HG02588 (cell line): ENCODE results near the gene NFASC.

ENCODE experiments used
- ATAC-seq: cut with Tn5 transposase; IDR thresholded peaks from one replicate; pipeline ENCODE4 v1.9.1; 2021; ENCODE audit warnings: mild to moderate bottlenecking, moderate library complexity; ENCODE audit not compliant: unreplicated experiment

The NFASC gene

DNA sequence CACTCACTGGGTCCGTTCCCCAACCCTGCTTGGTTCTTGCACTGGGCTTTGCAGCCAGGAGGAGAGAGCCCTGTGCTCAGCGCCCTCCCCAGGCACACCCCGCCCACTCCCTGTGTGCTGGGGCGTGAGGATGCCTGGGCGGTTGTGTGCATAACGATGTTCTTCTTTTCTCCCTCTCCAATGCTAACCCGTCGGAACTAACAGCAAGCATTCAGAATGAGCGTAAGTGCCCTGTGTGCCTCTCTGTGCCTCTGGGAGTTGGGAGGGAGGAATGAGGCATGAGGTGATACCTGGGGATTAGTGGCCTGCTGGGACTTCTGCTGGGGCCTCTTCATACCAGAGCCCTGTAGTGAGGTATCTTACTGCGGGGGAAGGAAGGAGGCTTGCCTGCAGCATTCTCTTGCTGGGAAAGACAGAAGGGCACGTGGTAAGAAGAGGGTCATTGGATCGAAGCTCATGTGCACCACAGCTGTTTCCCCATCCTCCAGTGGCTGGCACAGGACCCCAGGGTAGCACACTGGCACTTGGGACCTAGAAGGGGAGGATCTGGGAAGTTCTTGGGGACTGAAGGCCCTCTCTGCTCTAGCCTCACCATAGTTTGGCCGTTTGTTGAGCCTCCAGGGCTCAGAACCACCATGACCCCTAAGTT, 79.8 kb downstream of the NFASC start:
- no peak for ATAC-seq

DNA sequence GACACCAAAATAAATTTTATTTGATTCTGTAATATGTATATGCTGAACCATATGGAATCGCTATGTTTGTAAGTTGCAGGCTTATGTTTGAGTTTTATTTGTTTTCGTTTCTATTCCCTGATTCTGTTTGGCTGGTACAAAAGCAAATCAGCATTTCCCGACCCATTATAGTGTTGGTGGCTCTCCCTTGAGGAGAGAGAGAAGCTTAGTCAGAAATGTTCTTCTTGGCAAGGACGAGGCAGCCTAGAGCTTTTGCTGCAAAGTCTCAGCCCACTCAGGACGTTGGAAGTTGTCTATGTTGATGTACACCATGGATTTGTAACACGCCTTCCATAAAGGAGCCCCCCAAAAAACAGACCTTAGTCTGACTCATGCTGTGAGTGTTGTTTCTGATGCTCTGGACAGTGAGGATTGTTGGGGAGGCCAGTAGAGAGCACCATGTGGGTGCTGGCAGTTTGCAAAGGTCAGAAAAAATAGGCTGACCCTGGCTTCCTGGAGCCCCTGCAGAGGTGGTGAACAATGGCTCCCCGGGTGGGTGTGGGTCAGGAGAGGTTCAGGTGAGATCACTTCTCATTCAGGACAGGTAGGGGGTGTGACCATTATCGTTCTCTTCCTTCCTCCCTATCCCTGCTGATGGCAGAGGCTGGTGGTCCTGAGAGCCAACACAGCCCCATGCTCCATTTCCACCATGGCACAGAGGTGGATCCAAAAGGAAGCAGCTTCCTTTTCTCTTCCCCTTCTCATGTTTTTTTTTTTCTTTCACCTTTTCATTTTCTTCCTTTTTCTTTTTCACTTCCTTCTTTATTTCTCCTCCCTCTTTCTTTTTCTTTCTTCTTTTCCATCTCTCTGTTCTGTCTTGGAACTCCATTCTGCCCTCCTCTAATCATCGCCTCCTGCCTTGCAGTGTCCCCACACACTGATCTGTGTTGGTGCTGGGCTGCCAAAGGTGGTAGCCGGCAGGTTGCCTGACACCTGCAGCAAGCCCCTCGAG, 88.0 kb downstream of the NFASC start:
- ATAC-seq, result no peak

DNA sequence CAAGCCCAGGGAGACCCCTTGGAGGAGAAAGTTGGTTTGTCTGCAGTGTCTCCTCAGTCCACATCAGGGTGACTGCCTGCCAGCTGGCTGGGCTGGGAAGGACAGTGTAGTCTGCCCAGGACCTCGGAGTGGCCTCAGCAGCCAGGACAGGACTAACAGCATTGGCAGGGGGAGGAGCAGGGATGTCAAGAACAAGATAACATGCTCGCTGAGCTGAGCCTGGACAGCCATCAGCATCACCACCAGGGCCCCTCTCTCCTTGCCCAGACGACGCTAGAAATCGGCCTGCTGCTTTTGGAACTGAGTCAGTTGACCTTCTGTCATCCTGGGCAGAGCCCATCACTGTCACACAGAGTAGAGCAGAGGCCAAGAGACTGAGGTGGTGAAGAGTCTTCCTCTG, 88.7 kb downstream of the NFASC start:
- no peak for ATAC-seq

DNA sequence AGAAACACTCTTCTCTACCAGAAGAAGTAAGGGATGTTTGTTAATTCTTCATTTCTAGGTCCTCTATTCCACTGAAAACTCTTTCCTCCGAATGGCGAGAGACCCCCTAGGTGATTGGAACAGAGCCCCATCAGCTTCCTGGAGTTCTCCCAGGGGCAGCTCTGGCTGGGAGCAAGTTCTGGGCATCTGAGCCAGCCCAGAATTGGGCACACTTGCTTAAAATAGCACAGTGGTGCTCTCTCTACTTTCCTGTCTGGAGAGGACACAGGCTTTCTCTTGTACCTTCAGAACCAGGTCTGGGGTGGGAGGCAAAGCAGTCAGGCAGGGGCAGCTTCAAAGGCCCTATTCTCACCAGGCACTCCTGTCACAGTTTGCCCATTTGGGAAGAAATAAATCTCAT, 89.2 kb downstream of the NFASC start:
- no peak for ATAC-seq

DNA sequence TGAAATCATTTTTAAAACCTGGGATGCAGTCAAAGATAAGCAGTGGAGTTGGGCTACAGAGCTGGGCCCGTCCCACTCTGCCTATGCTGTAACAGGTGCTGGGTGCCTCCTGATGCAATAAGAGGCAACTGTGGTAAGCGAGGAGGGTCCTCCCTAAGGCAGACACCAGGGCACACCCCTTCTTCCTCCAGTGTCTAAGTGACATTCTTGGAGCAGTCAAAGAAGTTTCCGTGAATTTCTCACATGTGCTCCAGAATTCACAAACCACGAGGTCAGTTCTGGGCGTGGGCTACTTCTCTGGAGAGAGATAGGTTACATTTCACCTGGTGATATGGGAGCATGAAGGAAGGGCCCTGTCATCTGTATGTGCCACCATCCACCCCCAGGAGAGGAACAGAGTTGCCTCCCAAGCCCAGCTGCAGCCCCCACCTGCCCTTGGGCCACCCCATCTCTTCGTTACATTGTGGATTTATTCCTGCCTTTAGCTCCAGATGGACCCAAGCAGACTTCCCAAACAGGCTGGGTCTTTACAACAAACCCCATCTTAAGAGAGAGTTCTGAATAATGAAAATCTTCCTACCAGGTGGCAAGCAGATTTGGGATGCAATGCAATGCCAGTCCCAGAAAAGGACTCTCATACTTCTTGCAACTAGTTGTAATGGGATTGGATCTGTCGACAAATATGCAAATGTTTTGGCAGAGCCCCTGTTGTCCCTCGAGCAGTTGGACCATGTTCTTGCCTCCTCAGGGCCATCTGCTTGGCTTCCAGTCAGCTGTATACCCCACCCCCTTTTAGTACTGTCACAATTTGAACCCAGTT, 89.9 kb downstream of the NFASC start:
- no peak for ATAC-seq

DNA sequence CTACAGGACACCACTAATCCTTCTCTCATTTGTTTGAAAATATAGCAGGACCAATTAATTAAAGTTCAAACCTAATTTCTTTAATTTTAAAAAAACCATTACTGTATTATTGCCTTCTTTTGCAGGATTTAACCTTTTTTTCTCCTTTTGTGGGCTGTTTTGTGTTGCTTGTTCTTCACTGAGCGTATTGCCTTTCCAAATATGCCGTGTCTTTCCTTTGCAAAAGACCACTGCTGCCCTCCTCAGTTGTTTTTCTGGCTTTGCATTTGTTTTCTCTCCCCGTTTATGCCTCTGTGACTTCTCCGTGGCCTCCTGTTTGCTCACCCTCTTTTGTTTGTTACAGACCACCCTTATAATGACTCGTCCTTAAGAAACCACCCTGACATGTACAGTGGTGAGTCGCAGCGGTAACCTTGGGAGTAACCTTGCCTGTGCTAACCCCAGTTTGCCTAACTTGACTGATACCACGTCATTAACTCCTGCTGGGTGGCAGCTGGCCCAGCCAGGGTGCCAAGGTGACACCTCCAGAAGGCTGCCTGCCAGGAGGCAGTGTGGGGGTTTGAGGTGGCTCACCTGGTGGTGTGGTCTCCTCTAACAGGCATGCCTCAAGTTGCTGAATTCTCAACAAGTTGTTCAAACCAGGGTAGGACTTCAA, 91.2 kb downstream of the NFASC start:
- ATAC-seq, result no peak

DNA sequence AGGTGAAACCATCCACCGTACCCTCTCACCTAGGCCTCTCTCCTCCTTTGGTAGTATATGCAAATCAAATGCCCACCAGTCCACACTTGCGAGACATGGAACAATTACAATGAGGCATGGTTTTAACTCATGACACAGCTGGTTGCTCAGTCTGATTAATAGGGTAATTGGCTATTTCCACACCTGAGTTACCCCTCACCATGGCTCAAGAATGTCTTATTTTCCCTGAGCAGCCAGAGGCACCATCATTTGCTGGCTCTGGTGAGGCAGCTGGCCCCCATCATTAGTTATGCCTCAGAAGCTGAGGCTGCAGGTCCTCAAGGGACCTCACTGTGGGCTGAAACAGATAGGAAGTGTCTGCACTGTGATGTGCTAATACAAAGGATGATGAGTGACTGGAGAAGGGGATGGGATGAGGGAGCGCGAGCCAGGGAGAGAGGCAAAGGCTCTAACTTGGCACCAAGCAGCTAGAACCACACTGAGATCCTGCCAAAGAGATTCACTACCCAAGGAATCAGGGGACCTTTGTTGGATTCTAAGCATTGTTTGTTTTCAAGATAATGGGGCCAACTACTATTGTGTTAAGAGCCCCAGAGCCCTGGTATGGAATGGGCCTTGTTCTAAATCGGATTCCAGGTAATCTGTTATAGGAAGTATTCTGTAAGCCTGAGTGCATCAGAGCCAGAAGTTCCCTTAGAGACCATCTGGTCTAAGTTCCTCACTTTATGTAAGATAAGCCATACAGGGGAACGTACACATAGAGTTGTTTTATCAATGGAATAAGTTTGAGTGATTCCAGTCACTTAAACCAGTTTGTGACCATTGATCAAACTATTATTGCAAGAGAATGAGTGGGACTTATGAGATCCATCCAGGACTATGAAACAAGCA, 92.3 kb downstream of the NFASC start:
- no peak for ATAC-seq

DNA sequence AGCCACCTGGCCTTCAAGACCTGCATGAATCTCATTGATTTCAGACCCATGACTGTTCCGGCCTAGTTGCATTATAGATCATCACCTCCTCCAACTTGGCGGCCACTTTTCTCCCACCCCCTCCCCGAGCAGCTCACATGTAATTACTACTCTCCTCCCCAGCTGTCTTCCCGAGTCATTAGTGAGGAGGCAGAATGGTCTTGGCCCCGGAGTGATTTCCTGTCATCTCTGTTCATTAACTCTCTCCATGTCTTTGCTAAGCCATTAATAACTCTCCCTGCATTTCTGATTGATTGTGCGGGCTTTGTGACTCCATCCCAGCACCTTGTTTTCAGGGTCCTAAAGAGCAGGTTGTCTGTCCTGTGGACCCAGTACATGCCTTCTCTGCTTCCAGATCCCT, 96.8 kb downstream of the NFASC start:
- no peak for ATAC-seq

DNA sequence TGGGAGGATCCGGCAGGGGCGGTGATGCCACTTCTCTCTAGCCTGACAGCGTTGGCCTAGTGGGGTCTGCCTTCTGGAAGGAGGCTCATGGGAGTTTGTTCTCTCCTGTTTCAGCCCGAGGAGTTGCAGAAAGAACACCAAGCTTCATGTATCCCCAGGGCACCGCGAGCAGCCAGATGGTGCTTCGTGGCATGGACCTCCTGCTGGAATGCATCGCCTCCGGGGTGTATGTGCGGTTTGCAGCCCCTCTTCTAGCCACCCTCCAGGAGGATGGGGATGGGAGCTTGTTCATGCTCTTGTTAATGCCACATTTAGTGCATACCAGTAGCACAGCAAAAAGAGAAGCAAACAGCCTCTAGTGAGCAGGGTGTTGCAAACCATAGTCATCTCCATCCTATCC, 97.5 kb downstream of the NFASC start:
- ATAC-seq, result no peak

DNA sequence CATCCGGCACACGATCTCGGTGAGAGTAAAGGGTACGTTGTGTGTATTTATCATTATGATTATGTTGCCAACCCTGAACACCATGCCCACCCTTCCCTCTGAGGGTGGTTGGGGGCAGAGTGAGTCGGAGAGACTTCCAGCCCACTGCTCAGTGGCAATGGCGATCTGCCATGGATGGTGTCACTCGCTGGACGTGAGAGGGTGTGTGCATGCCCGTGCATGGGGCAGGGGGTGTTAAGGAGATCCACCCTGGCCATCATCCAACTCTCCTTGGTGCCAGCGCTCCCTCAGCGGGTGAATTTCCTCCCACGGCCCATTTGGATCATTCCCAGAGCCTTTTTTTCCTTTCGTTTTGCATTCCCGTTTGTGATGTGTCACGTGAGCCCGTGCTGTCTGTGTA, 98.3 kb downstream of the NFASC start:
- no peak for ATAC-seq

DNA sequence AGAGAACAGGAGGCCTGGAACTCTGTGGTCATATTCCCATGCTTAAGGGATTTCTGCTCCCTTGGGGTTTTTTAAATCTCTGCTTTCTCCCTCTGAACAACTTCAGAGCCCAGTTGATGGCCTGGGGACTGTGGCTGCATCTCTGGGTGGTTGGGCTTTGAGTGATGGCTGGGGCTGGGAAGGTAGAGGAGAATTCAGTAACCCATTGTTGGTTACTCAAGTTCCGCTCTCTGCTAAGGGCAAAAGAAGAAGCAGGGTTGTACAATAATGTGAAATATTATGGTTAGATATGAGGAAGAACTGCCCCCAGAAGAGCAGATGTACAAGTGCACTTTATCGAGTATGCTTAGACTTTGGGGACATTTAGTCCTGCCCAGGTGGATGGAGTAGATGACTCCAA, 100.3 kb downstream of the NFASC start:
- no peak for ATAC-seq

DNA sequence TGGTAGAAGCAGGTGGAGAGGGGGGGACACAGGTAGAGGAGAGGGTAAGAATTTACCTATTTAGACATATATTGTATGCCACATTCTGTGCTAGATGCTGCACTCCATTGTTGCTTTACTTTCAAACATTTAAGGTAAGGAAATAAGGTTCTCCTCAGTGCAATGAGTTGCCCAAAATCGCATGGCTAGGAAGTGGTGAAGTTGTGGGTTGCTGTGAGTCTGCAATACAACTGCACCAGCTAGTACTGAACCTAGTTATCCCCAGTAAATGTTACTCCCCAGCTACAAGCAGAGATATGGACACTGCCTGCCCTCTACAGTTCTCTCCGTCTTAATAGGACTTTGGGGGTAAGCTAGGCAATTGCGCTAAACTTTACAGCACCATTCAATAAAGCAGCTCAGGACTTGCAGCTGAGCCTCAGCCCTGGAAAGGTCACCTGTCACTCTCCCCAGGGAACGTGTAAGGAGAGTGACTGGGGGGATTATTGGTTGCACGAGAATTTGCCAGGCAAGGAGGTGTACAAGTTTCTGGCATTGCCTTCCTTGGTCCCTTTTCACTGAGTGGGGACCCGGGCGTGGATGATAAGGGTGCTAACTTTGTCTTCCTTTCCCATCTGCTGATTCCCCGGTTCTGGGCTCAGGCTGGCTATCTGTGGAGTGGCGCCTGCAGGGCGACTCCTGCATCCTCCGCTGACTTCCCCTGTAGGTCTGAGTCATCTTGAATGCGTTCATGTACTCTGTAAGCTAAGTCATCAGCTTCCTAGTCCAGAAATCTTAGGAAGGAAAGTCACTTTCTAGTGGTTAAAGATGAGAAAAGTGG, 101.1 kb downstream of the NFASC start:
- no peak for ATAC-seq

DNA sequence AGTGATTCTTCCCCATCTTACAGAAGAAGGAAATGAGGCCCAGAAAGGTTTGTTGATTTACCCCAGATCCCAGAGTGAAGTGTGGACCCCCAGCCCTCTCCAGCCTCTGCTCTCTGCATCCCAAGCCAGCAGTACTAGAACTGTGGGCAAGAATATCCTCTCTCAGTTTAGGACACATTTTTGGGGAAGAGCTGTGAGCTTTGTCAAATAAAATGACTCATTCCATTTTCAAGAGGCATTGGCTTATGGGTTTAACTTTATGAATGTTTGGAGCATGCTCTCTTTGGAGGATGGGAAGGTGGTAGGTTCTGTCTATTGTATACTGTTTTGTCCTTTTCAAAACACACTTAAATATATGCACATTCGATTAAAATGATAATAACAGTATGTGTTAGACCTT, 101.8 kb downstream of the NFASC start:
- ATAC-seq, result no peak

DNA sequence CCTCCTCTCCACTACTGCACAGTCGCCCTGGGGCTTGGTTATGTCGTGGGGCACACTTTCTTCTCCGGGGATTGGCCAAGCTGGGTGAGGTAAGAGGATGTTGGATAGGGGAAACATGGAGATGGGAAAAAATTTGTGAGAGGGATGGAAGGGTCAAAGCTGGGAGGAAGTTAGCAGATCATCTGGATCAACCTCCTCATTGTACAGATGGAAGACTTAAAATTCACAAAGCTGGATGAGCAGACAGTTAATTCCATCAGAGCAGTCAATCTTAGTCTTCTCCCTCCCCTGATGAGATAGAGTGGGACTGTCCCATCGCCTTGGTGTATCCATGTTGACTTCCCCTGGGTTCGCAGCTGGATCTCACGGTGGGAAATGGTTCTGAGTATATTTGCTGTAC, 102.8 kb downstream of the NFASC start:
- no peak for ATAC-seq

DNA sequence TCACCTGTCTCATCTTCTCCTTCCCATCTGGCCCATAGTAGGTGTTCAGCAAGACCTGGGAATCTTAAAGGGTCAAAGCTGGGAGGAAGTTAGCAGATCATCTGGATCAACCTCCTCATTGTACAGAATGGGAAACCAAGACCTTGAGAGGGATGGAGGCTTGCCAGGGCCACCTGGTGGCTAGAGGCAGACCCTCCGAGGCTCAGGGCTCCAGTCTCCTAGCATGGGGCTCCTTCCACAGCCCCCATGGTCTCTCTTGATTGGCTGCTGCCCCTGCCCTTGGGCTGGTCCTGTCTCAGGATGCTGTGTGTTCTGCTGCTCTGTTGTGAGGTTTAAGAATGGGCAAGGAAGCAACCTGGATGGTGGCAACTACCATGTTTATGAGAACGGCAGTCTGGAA, 103.7 kb downstream of the NFASC start:
- no peak for ATAC-seq

DNA sequence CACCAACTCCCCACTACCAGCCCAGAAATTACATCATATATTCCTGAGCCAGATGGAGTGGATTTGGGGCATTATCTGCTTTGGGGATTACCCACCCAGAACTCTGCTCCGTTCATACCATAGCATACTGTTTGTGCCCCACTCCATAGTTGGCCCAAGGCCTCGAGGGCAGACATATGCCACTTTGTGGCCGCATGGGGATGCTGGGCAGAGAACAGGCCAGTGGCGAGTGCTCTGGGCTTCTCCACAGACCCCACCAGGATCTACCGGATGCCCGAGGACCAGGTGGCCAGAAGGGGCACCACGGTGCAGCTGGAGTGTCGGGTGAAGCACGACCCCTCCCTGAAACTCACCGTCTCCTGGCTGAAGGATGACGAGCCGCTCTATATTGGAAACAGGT, 104.4 kb downstream of the NFASC start:
- no peak for ATAC-seq

DNA sequence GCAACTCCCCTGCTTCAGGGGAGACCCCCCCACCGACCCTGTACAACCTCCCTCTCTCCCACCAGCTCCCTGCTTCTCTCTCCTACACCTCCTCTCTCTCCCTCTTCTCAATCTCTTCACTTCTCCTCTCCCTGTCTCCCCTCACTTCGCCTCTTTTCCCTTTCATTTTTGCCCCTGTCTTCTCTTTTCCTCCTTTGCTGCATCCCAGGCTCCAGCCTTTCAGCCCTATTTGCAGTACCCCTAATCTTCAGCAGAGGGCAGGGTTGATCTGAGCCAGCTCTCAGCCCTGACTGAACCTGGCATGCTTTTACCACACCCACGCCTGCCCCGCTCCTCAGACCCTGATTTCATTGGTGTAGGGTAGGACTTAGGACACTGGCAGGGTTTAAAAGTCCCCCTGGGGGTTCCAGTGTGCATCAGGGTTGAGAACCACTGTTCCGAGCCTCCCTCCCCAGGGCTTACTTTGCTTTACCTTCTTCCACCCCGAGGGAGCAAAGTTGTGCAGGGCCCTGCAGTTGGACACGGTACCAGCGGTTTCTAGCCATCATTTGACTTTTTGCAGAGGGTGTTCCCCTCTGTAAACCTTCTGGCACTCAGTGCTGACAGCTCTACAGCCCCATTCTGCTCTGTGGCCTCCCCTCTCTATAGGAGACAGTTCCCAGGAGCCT, 105.0 kb downstream of the NFASC start:
- ATAC-seq, result no peak

DNA sequence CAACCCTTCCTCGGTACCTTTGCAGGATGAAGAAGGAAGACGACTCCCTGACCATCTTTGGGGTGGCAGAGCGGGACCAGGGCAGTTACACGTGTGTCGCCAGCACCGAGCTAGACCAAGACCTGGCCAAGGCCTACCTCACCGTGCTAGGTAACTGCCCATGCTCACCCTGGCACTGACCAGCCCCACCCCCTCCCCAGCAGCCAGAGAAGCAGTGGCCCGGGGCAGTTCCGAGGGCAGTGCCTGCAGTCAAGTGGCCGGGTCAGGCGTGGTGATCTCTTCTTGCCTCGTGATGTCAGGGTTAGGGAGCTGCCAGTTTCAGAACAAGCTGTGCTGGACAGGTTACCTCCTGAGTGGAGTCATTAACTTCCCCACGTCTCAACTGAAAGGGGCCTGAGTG, 106.0 kb downstream of the NFASC start:
- ATAC-seq, result no peak

DNA sequence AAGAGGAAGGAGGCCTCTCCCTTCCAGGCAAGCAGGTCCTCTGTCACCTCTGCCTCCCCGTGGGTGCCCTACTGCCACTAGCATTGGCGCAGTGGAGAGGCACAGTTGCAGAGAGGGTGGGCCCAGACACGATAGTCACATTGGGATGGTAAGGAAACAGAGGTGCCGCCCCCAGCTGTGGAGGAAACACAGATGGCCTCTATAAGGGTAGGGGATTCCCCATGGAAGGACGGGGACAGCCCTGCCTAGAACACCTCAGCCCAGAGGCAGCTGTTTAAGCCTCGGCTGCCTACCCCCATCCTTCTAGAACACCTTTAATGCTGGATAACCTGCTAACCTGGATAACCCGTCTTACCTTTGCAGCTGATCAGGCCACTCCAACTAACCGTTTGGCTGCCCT, 106.7 kb downstream of the NFASC start:
- no peak for ATAC-seq
